ENCODE measurements around the gene SNX14.

DNA sequence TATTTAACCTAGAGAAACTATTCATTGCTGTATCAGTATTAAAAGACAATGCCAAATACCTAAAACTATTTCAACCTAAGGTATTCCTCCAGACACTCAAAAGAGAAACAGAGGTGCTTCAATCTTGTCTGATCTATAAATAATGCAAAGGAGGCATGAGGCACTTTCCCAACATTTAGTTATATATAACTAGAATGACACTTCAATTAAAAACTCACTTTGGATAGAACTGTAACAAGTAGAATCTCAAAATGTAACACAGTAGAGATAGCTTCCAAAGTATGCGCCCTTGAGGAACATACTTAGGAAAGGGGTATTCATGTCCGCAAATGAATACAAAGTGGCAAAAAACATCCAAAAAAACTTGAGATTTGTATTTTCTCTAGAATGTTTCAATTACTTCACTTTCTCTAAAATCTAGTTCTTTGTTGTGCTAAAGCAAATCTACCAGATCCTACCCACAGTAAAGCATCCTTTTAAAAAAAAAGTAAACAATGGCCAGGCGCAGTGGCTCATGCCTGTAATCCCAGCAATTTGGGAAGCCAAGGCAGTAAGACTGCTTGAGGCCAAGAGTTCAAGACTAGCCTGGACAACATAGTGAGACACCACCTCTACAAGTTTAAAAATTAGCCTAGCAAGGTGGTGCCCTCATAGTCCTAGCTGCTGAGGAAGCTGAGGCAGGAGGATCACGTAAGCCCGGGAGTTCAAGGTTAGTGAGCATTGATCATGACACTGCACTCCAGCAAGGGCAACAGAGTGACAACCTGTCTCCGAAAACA, 38.7 kb upstream of the SNX14 start:
- TF ChIP-seq CREB1 (IDR thresholded peaks at IDR 0.05; ENCODE audit: low read depth) (no peak), FOXM1 (IDR thresholded peaks at IDR 0.05; ENCODE audit: borderline replicate concordance, low read depth) (no peak), TAF1 (IDR thresholded peaks at IDR 0.05; ENCODE audit: low read depth) (no peak), RAD21 (IDR thresholded peaks at IDR 0.05; ENCODE audit: low read depth) (no peak), EP300 (IDR thresholded peaks at IDR 0.05; ENCODE audit: borderline replicate concordance) (no peak), YY1 (IDR thresholded peaks at IDR 0.05; ENCODE audit: low read depth) (no peak), EGR1 (IDR thresholded peaks at IDR 0.05) (no peak), NFIC (IDR thresholded peaks at IDR 0.05) (no peak)
- TF ChIP-seq, protein P1, sequence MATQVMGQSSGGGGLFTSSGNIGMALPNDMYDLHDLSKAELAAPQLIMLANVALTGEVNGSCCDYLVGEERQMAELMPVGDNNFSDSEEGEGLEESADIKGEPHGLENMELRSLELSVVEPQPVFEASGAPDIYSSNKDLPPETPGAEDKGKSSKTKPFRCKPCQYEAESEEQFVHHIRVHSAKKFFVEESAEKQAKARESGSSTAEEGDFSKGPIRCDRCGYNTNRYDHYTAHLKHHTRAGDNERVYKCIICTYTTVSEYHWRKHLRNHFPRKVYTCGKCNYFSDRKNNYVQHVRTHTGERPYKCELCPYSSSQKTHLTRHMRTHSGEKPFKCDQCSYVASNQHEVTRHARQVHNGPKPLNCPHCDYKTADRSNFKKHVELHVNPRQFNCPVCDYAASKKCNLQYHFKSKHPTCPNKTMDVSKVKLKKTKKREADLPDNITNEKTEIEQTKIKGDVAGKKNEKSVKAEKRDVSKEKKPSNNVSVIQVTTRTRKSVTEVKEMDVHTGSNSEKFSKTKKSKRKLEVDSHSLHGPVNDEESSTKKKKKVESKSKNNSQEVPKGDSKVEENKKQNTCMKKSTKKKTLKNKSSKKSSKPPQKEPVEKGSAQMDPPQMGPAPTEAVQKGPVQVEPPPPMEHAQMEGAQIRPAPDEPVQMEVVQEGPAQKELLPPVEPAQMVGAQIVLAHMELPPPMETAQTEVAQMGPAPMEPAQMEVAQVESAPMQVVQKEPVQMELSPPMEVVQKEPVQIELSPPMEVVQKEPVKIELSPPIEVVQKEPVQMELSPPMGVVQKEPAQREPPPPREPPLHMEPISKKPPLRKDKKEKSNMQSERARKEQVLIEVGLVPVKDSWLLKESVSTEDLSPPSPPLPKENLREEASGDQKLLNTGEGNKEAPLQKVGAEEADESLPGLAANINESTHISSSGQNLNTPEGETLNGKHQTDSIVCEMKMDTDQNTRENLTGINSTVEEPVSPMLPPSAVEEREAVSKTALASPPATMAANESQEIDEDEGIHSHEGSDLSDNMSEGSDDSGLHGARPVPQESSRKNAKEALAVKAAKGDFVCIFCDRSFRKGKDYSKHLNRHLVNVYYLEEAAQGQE (IDR thresholded peaks at IDR 0.05; ENCODE audit: low read depth), result no peak
- TF ChIP-seq, protein P2, sequence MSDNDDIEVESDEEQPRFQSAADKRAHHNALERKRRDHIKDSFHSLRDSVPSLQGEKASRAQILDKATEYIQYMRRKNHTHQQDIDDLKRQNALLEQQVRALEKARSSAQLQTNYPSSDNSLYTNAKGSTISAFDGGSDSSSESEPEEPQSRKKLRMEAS (IDR thresholded peaks at IDR 0.05), result no peak
- TF ChIP-seq, protein P3, sequence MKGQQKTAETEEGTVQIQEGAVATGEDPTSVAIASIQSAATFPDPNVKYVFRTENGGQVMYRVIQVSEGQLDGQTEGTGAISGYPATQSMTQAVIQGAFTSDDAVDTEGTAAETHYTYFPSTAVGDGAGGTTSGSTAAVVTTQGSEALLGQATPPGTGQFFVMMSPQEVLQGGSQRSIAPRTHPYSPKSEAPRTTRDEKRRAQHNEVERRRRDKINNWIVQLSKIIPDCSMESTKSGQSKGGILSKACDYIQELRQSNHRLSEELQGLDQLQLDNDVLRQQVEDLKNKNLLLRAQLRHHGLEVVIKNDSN (IDR thresholded peaks at IDR 0.05), result no peak

Data from Ishikawa (cell line).